Fibroblast of mammary gland (primary cell): ENCODE data around the gene CACNA1H.

Experiments used
- DNase-seq: peaks from one replicate; pipeline ENCODE4 v3.0.0-alpha.2; 2010; ENCODE audit warnings: low read depth
- H3K4me3 ChIP-seq: 2 replicates; pipeline ENCODE4 v1.5.1; 2011; ENCODE audit warnings: low read depth, mild to moderate bottlenecking, low read length, moderate library complexity; ENCODE audit not compliant: control insufficient read depth
- TF ChIP-seq, protein P1 (sequence below): conservative IDR thresholded peaks from 2 replicates; pipeline ENCODE4 v1.5.1; 2011; ENCODE audit warnings: low read depth, low read length, inconsistent platforms; ENCODE audit not compliant: control insufficient read depth, insufficient read depth

CACNA1H gene

DNA sequence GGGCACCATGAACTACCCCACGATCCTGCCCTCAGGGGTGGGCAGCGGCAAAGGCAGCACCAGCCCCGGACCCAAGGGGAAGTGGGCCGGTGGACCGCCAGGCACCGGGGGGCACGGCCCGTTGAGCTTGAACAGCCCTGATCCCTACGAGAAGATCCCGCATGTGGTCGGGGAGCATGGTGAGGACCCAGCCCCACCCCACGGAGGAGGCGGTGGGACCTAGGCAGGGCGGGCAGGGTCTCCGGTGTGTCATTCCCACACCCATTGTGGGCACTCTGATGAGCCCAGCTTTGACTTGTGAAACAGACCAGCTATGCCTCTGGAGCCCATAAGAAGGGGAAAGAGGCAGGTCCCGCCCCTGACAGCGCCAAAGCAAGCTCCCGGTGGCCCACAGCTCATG is 49.4 kb downstream of the CACNA1H start:
- TF ChIP-seq, protein P1, sequence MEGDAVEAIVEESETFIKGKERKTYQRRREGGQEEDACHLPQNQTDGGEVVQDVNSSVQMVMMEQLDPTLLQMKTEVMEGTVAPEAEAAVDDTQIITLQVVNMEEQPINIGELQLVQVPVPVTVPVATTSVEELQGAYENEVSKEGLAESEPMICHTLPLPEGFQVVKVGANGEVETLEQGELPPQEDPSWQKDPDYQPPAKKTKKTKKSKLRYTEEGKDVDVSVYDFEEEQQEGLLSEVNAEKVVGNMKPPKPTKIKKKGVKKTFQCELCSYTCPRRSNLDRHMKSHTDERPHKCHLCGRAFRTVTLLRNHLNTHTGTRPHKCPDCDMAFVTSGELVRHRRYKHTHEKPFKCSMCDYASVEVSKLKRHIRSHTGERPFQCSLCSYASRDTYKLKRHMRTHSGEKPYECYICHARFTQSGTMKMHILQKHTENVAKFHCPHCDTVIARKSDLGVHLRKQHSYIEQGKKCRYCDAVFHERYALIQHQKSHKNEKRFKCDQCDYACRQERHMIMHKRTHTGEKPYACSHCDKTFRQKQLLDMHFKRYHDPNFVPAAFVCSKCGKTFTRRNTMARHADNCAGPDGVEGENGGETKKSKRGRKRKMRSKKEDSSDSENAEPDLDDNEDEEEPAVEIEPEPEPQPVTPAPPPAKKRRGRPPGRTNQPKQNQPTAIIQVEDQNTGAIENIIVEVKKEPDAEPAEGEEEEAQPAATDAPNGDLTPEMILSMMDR, result no peak
- no peak overlapping the region for H3K4me3 ChIP-seq
- DNase-seq, result no peak

DNA sequence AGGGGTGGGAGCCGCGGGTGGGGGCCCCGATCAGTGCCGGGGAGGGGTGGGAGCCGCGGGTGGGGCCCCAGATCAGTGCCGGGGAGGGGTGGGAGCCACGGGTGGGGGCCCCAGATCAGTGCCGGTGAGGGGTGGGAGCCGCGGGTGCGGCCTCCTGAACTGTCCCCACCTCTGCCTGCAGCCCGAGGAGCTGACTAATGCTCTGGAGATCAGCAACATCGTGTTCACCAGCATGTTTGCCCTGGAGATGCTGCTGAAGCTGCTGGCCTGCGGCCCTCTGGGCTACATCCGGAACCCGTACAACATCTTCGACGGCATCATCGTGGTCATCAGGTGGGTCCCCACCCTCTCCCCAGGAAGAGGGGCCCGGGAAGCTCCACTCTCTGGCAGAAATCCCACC is 52.0 kb downstream of the CACNA1H start:
- H3K4me3 ChIP-seq, result no peak overlapping the region
- DNase-seq, result no peak
- TF ChIP-seq, protein P1, result no peak

DNA sequence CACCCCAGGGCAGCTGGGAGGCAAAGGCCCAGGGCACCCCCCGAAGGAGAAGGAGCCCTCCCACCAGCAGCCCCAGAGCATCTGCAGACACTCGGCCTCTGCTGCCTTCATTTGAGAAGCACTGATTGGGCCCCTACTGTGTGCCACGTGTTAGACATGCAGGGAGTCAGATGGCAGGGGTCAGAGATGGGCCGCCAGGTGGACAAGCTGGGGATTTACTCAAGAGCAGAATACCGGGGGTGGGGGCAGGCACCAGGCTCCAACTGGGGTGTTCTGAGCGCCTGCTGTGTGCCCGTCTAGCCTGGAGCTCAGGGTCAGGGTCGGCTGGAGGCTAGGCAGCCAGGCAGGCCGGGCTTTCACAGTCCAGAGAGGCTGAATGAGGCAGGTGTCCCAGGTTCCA is 53.4 kb downstream of the CACNA1H start:
- TF ChIP-seq, protein P1, result no peak
- DNase-seq, result no peak
- H3K4me3 ChIP-seq, result no peak overlapping the region

DNA sequence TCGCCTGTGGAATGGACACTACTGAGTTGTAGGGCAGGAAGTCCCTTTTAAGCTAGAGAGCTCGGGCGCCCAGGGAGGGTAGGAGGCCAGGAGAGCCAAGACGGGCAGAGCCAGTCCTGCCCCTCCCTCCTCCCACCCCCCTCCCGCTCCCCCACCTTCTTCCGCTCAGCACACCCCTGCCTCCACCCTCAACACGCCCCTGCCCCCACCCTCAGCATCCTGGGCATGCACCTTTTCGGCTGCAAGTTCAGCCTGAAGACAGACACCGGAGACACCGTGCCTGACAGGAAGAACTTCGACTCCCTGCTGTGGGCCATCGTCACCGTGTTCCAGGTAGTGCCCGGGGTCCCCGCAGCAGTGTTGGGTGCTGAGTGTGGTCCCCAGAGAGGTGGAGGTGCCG is 53.9 kb downstream of the CACNA1H start:
- no peak for DNase-seq
- TF ChIP-seq, protein P1, result no peak
- no peak overlapping the region for H3K4me3 ChIP-seq

DNA sequence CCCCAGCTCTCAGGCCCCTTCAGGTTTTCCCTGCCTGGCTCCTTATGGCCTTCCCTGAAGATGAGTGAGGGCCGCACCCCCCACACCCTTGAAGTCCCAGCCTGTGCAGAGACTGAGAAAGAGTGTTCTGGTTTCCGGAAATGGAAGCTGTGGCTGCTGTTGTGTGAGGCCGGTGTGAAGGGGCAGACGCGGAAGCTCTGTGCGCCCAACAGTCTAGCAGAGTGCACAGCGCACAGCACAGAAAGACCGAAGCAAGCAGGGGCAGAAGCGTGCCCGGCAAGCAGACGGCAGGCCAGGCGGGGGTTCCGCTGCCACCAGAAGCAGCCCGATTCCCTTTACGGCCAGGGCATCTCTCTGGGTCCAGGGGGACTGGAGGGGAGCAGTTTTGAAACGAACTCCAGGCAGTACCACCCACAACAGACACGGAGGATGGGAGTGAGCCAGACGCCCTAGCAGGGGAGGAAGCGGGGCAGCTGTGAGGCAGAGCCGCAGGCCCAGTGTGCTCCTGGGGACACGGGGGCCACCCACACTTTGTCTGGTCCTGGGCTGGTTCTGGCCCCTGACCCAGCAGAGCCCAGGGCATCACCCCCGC is 55.4 kb downstream of the CACNA1H start:
- no peak overlapping the region for H3K4me3 ChIP-seq
- TF ChIP-seq, protein P1, result no peak
- no peak for DNase-seq

DNA sequence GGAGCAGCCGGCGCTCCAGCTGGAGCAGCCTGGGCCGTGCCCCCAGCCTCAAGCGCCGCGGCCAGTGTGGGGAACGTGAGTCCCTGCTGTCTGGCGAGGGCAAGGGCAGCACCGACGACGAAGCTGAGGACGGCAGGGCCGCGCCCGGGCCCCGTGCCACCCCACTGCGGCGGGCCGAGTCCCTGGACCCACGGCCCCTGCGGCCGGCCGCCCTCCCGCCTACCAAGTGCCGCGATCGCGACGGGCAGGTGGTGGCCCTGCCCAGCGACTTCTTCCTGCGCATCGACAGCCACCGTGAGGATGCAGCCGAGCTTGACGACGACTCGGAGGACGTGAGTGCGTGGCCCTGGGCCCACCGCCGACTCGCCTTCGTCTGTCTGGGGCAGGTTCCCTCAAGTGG is 56.2 kb downstream of the CACNA1H start:
- TF ChIP-seq, protein P1, result no peak
- no peak overlapping the region for H3K4me3 ChIP-seq
- DNase-seq, result no peak

DNA sequence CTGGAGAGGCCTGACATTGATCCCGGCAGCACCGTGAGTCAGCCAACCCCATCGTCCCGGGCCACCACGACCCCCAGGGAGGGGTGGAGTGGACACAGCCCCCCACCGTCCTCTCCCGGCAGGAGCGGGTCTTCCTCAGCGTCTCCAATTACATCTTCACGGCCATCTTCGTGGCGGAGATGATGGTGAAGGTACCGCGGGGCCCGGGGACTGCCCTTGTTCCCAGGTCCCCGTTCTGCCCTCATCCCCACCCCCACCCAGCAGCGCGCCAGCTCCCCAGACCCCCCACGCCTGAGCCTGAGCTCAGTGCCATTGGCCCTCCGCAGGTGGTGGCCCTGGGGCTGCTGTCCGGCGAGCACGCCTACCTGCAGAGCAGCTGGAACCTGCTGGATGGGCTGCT is 57.6 kb downstream of the CACNA1H start:
- no peak for DNase-seq
- TF ChIP-seq, protein P1, result no peak

More for the DNA sequence above, 57.6 kb downstream of the CACNA1H start:
- H3K4me3 ChIP-seq, result no peak overlapping the region
